ENCODE measurements around the gene ACRV1. TPM values are rescaled to one million over a fixed set of nuclear protein-coding genes. Genes with fewer than 3 reads are reported as not detected.

The ACRV1 gene
- total RNA-seq, 6 experiments from 2014 or later, result not detected

- 87% methylated on average over 6 of the region's 6 CpGs for WGBS (ENCODE audit: insufficient coverage, low coverage, low lambda C conversion rate, missing lambda C conversion rate)
- H3K4me3 ChIP-seq, result no peak overlapping the region
- intact Hi-C loops (cut with DNase I), result no loop called here
- H3K27me3 ChIP-seq, result no peaks in the 10 kb centered on the region
- TF ChIP-seq CTCF (IDR thresholded peaks at IDR 0.05) (no peak), POLR2A (IDR thresholded peaks at IDR 0.05) (no peak)
- no peaks in the 10 kb centered on the region for H3K4me1 ChIP-seq
- no peaks in the 10 kb centered on the region for H3K9me3 ChIP-seq
- no peak overlapping the region for H3K27ac ChIP-seq
- no peaks in the 10 kb centered on the region for H3K36me3 ChIP-seq
- DNase-seq (no peak), ATAC-seq (no peak)
These were observed 31.0 kb downstream of the ACRV1 start for GRCh38 chr11:125649465-125650166.

- TF ChIP-seq POLR2A (IDR thresholded peaks at IDR 0.05) (no peak), CTCF (IDR thresholded peaks at IDR 0.05) (no peak)
- no peak overlapping the region for H3K4me3 ChIP-seq
- WGBS (ENCODE audit: insufficient coverage, low coverage, low lambda C conversion rate, missing lambda C conversion rate), result 83% methylated on average over 3 of the region's 3 CpGs
- H3K4me1 ChIP-seq, result no peaks in the 10 kb centered on the region
- no peak for ATAC-seq
- H3K9me3 ChIP-seq, result no peaks in the 10 kb centered on the region
- H3K36me3 ChIP-seq, result no peaks in the 10 kb centered on the region
- intact Hi-C loops (cut with DNase I), result no loop called here
- H3K27me3 ChIP-seq, result no peaks in the 10 kb centered on the region
- H3K27ac ChIP-seq, result no peak overlapping the region
- no peak for DNase-seq
These were observed 34.8 kb downstream of the ACRV1 start for GRCh38 chr11:125645871-125646270.

- intact Hi-C loops (cut with DNase I), result no loop called here
- Histone ChIP-seq H3K4me1 (no peaks in the 10 kb centered on the region), H3K4me3 (no peak overlapping the region), H3K27me3 (no peaks in the 10 kb centered on the region), H3K9me3 (no peaks in the 10 kb centered on the region), H3K27ac (no peak overlapping the region), H3K36me3 (no peaks in the 10 kb centered on the region)
- WGBS (ENCODE audit: insufficient coverage, low coverage, low lambda C conversion rate, missing lambda C conversion rate), result 100% methylated on average over 1 of the region's 1 CpG
- no peak for DNase-seq
- ATAC-seq, result no peak
- TF ChIP-seq POLR2A (IDR thresholded peaks at IDR 0.05) (no peak), CTCF (IDR thresholded peaks at IDR 0.05) (no peak)
These were observed 42.3 kb downstream of the ACRV1 start for GRCh38 chr11:125638315-125638714.

- ATAC-seq (no peak), DNase-seq (no peak)
- H3K27me3 ChIP-seq, result no peaks in the 10 kb centered on the region
- WGBS (ENCODE audit: insufficient coverage, low coverage, low lambda C conversion rate, missing lambda C conversion rate), result 88% methylated on average over 3 of the region's 3 CpGs
- intact Hi-C loops (cut with DNase I), result no loop called here
- no peak overlapping the region for H3K4me3 ChIP-seq
- no peaks in the 10 kb centered on the region for H3K36me3 ChIP-seq
- no peak for TF ChIP-seq CTCF (IDR thresholded peaks at IDR 0.05)
- no peak for TF ChIP-seq POLR2A (IDR thresholded peaks at IDR 0.05)
- no peaks in the 10 kb centered on the region for H3K9me3 ChIP-seq
- H3K4me1 ChIP-seq, result no peaks in the 10 kb centered on the region
- H3K27ac ChIP-seq, result no peak overlapping the region
These were observed 42.8 kb downstream of the ACRV1 start for GRCh38 chr11:125637840-125638239.
